K562 (cell line): ENCODE measurements around the gene TMEM128. TPM values are rescaled to one million over a fixed set of nuclear protein-coding genes. Genes with fewer than 3 reads are reported as not detected.

Experiments used
- AFF4 ChIP-seq: sonication (generic); formaldehyde crosslinking; IDR thresholded peaks from 2 replicates; pipeline ENCODE4 v1.8.0; 2023; ENCODE audit warnings: mild to moderate bottlenecking, missing genetic modification reagents
- BRD4 ChIP-seq: fragments of 200-600 bp; sonication (generic); IDR thresholded peaks from 2 replicates; pipeline ENCODE4 v1.6.1; 2017; ENCODE audit warnings: inconsistent platforms
- ZBTB9 ChIP-seq: fragments of 450-650 bp; formaldehyde crosslinking; IDR thresholded peaks from 2 replicates; pipeline ENCODE4 v1.4.0; 2020; ENCODE audit warnings: mild to moderate bottlenecking, moderate library complexity
- ZNF121 ChIP-seq: sonication (generic); formaldehyde crosslinking; conservative IDR thresholded peaks from 2 replicates; pipeline ENCODE4 v1.8.0; 2022; ENCODE audit warnings: missing genetic modification reagents
- ZNF232 ChIP-seq: sonication (generic); formaldehyde crosslinking; IDR thresholded peaks from 2 replicates; pipeline ENCODE4 v1.8.0; 2022; ENCODE audit warnings: mild to moderate bottlenecking, missing genetic modification reagents
- polyA plus RNA-seq, 8 experiments: library from polyadenylated mRNA; depleted of rRNA in 4 of 8; stranded (reverse) in 5 of 8; unstranded in 3 of 8; fragments of >200 nt; fragmentation: Nextera tagmentation in 2 of 8; fragmentation: Illumina TruSeq in 1 of 8; extraction: Ambion mirVana in 2 of 8; extraction: Trizol in 1 of 8; gene quantifications; 2 replicates each; pipeline versions ENCODE4 v1.2.1 to v1.2.3, GENCODE V29; 2011 to 2014; ENCODE audit warnings: inconsistent platforms in 1 of 8, missing spikeins in 1 of 8
- total RNA-seq, 7 experiments: library from RNA; depleted of rRNA in 6 of 7; stranded (reverse); fragments of >200 nt in 6 of 7; fragmentation: Illumina TruSeq in 2 of 7; extraction: Trizol in 2 of 7; gene quantifications; 2 replicates each; pipeline versions ENCODE4 v1.2.1 to v1.2.3, GENCODE V29; 2011 to 2021; ENCODE audit warnings: low replicate concordance in 1 of 7
- TF ChIP-seq, protein P1 (sequence below): sonication (generic); formaldehyde crosslinking; IDR thresholded peaks from 2 replicates; pipeline ENCODE4 v1.8.0; 2023; ENCODE audit warnings: mild to moderate bottlenecking, missing genetic modification reagents
- TF ChIP-seq, protein P2 (sequence below): sonication (generic); formaldehyde crosslinking; IDR thresholded peaks from 2 replicates; pipeline ENCODE4 v1.8.1; 2023; ENCODE audit warnings: missing genetic modification reagents, mild to moderate bottlenecking, borderline replicate concordance
- TF ChIP-seq, protein P3 (sequence below): fragments of 450-650 bp; IDR thresholded peaks from one replicate; pipeline ENCODE4 v1.6.1; 2018; ENCODE audit warnings: mild to moderate bottlenecking, moderate library complexity; ENCODE audit not compliant: partially characterized antibody
- TF ChIP-seq, protein P4 (sequence below): fragments of 450-650 bp; conservative IDR thresholded peaks from 2 replicates; pipeline ENCODE4 v1.6.1; 2016; ENCODE audit warnings: missing genetic modification characterization, low read depth, mild to moderate bottlenecking, control low read depth, missing compliant biosample characterization
- TF ChIP-seq, protein P5 (sequence below): fragments of 250-450 bp; sonication (Bioruptor Pico); IDR thresholded peaks from 2 replicates; pipeline ENCODE4 v1.8.0; 2022; ENCODE audit warnings: moderate library complexity, mild to moderate bottlenecking, inconsistent platforms

Gene TMEM128
- total and polyA plus RNA-seq, 9 of the 15 experiments (the other 6 are each of a cell fraction or from before 2014, with no cell fraction given) = 9.1 to 40.0 (median 14.3) TPM

DNA sequence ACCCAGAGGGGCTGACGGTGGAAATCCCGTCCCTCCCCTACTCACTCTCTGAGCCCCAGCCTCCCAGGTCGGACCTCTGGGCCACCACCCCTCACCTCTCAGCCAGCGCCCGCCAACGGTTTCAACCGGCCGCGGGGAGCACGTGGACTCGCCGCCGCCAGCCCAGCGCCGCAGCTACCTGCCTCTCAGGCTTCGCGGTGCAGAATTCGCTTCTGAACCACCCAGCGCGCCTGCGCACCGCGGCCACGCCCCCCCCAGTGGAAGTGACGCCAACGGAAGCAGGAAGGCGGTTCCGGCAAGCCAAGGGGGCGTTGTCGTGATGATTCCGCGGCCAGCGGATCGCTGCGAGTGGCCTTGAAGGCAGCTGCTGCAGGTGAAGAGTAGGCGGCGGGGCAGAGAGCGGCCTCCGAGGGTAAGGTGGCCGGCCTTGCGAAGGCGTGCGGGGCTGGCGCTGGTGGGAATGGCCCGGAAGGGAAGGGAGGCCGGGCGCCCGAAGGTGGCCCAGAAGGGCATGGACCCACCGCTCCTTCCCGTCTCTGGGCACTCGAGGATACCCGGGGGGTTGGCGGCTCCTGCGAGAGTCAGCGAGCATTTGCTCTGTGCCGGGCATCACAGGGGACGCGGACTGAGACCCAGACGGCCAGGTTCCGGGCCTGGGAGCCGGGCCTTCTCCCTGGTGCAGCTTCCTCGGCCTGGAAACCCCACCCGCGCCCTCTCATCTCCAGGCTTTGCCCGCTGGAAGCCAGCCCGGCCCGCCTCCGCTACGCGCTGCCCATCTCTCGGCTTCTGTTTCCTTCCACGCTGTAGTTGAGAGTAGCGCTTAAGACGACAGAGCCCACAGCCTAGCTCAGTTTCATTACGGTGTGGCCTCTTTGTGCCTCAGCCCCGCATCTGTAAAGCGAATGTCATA is 42.2 kb upstream of the TMEM128 start, which contains the start of the genes LYAR and ZBTB49 (continued):
- TF ChIP-seq, protein P1, sequence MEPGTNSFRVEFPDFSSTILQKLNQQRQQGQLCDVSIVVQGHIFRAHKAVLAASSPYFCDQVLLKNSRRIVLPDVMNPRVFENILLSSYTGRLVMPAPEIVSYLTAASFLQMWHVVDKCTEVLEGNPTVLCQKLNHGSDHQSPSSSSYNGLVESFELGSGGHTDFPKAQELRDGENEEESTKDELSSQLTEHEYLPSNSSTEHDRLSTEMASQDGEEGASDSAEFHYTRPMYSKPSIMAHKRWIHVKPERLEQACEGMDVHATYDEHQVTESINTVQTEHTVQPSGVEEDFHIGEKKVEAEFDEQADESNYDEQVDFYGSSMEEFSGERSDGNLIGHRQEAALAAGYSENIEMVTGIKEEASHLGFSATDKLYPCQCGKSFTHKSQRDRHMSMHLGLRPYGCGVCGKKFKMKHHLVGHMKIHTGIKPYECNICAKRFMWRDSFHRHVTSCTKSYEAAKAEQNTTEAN (CRISPR knock-in tag) = no peak
- TF ChIP-seq ZNF232 (CRISPR knock-in tag) (no peak), ZNF121 (no peak), AFF4 (CRISPR knock-in tag) (no peak), BRD4 (no peak), ZBTB9 (CRISPR knock-in tag) (no peak)
- TF ChIP-seq, protein P2, sequence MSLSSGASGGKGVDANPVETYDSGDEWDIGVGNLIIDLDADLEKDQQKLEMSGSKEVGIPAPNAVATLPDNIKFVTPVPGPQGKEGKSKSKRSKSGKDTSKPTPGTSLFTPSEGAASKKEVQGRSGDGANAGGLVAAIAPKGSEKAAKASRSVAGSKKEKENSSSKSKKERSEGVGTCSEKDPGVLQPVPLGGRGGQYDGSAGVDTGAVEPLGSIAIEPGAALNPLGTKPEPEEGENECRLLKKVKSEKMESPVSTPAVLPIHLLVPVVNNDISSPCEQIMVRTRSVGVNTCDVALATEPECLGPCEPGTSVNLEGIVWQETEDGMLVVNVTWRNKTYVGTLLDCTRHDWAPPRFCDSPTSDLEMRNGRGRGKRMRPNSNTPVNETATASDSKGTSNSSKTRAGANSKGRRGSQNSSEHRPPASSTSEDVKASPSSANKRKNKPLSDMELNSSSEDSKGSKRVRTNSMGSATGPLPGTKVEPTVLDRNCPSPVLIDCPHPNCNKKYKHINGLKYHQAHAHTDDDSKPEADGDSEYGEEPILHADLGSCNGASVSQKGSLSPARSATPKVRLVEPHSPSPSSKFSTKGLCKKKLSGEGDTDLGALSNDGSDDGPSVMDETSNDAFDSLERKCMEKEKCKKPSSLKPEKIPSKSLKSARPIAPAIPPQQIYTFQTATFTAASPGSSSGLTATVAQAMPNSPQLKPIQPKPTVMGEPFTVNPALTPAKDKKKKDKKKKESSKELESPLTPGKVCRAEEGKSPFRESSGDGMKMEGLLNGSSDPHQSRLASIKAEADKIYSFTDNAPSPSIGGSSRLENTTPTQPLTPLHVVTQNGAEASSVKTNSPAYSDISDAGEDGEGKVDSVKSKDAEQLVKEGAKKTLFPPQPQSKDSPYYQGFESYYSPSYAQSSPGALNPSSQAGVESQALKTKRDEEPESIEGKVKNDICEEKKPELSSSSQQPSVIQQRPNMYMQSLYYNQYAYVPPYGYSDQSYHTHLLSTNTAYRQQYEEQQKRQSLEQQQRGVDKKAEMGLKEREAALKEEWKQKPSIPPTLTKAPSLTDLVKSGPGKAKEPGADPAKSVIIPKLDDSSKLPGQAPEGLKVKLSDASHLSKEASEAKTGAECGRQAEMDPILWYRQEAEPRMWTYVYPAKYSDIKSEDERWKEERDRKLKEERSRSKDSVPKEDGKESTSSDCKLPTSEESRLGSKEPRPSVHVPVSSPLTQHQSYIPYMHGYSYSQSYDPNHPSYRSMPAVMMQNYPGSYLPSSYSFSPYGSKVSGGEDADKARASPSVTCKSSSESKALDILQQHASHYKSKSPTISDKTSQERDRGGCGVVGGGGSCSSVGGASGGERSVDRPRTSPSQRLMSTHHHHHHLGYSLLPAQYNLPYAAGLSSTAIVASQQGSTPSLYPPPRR = no peak
- TF ChIP-seq, protein P3, sequence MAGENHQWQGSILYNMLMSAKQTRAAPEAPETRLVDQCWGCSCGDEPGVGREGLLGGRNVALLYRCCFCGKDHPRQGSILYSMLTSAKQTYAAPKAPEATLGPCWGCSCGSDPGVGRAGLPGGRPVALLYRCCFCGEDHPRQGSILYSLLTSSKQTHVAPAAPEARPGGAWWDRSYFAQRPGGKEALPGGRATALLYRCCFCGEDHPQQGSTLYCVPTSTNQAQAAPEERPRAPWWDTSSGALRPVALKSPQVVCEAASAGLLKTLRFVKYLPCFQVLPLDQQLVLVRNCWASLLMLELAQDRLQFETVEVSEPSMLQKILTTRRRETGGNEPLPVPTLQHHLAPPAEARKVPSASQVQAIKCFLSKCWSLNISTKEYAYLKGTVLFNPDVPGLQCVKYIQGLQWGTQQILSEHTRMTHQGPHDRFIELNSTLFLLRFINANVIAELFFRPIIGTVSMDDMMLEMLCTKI = no peak
- TF ChIP-seq, protein P4, sequence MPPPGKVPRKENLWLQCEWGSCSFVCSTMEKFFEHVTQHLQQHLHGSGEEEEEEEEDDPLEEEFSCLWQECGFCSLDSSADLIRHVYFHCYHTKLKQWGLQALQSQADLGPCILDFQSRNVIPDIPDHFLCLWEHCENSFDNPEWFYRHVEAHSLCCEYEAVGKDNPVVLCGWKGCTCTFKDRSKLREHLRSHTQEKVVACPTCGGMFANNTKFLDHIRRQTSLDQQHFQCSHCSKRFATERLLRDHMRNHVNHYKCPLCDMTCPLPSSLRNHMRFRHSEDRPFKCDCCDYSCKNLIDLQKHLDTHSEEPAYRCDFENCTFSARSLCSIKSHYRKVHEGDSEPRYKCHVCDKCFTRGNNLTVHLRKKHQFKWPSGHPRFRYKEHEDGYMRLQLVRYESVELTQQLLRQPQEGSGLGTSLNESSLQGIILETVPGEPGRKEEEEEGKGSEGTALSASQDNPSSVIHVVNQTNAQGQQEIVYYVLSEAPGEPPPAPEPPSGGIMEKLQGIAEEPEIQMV (tag) = no peak
- TF ChIP-seq, protein P5, sequence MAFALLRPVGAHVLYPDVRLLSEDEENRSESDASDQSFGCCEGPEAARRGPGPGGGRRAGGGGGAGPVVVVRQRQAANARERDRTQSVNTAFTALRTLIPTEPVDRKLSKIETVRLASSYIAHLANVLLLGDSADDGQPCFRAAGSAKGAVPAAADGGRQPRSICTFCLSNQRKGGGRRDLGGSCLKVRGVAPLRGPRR = no peak
